ENCODE results near the gene DPCD. TPM values are rescaled to one million over a fixed set of nuclear protein-coding genes. Genes with fewer than 3 reads are reported as not detected.

Gene DPCD
- total and polyA plus RNA-seq, 2 of the 8 experiments (the other 6 are each of a cell fraction or from before 2014, with no cell fraction given) = 21.2 to 31.4 TPM

DNA sequence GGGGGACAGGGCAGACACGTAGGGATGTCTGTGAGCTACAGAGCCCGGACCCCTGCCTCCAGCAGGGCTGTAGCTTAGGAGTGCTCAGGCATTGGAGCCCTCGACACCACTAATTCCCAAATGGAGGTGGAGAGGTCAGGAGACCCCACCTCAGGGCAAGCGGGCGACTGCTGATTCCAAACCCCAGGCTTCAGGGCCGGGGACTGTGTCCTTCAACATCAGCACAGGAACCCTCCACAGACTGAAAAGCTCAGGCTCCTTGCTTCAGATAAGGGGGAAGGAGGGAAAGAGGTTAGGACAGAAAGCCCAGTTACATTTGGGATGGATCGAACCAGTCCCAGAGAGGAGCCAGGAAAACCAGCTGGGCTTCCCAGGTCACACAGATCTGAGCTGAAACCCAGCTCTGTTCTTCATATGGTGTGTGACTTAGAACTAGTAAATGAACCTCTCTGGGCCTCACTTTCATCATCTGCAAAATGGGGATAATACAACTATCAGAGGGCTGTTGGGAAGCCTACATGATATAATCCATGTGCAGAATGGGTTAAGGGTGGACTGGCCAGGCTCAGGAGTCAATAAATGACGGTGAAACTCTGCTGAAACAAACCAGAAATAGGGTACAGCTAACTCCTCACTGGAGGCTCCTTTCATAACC, 16.7 kb upstream of the DPCD start:
- no peak overlapping the region for H3K27ac ChIP-seq (ENCODE audit: low read depth, low read length)
- H2BK12ac ChIP-seq (ENCODE audit: low read depth, low read length) = peak overlapping the region; percentile 55; the same call in 1 of the 2 replicates
- no peak for DNase-seq (ENCODE audit: low read depth in 1 of 2, low spot score in 2 of 2)
- WGBS, 2 experiments (ENCODE audit: extremely low coverage in 1 of 2, insufficient coverage in 1 of 2, insufficient read length in 1 of 2, insufficient replicate concordance in 2 of 2, low coverage in 1 of 2, low lambda C conversion rate in 2 of 2, missing lambda C conversion rate in 1 of 2) = 76% methylated on average over 7 of the region's 8 CpGs; no CpG with 5 or more reads in 1 of the 2 experiments
- H3K36me3 ChIP-seq (ENCODE audit: control insufficient read depth in 2 of 4, insufficient read depth in 4 of 4, low read length in 3 of 4) = no peaks in the 10 kb centered on the region
- H2AFZ ChIP-seq (ENCODE audit: low read length) = no peak overlapping the region
- TF ChIP-seq POLR2AphosphoS5 (IDR thresholded peaks at IDR 0.05; ENCODE audit: low read depth, low read length) (peak; percentile 10; the same call in 1 of the 2 replicates), EP300 (IDR thresholded peaks at IDR 0.05; ENCODE audit: borderline replicate concordance in 1 of 2, low read depth in 2 of 2, low read length in 2 of 2) (no peak)
- ChIA-PET POLR2A (ENCODE audit: partially characterized antibody) (interaction anchor here (0.7 to 3.6 kb wide), 10 partner anchors 7 to 357 kb away, joined by 3 to 12 read pairs (median 5); partner anchors contain the start of genes DPCD and POLL), CTCF (ENCODE audit: partially characterized antibody) (interaction anchor here (0.7 to 5.9 kb wide), 49 partner anchors 10 to 830 kb away, joined by 3 to 65 read pairs (median 5); partner anchors contain the start of genes DPCD, LBX1, NPM3 and POLL)
- H4K91ac ChIP-seq (replicated peaks; ENCODE audit: insufficient read length, low read length) = no peak overlapping the region
- H2AK5ac ChIP-seq (ENCODE audit: low read depth, low read length) = no peak overlapping the region
- H4K8ac ChIP-seq (ENCODE audit: extremely low read depth, insufficient read depth, low read length) = no peak overlapping the region
- no peak overlapping the region for H3K14ac ChIP-seq (ENCODE audit: insufficient read length)
- H2BK5ac ChIP-seq (ENCODE audit: low read depth, low read length) = no peak overlapping the region
- H3K56ac ChIP-seq (replicated peaks; ENCODE audit: insufficient read length, low read depth, low read length) = no peak overlapping the region
- H3K4me3 ChIP-seq (ENCODE audit: extremely low read depth in 1 of 4, insufficient read depth in 2 of 4, low read depth in 3 of 4, low read length in 4 of 4) = peak overlapping the region in 1 of 4 experiments; percentile 72; a peak in 1 of 8 replicates
- H3K9ac ChIP-seq (replicated peaks in 1 of 4; ENCODE audit: extremely low read depth in 1 of 4, low read depth in 3 of 4, low read length in 3 of 4) = no peak overlapping the region
- peaks cover 14% of the 10 kb centered on the region for H3K23me2 ChIP-seq (ENCODE audit: low read depth, low read length)
- no peaks in the 10 kb centered on the region for H3K9me3 ChIP-seq (ENCODE audit: insufficient read depth in 2 of 2, low read depth in 1 of 2, low read length in 1 of 2)
- peaks cover 7 to 67% (median 51%) of the 10 kb centered on the region in 4 experiments for H3K27me3 ChIP-seq (replicated peaks in 1 of 4; ENCODE audit: control insufficient read depth in 3 of 4, extremely low read depth in 1 of 4, insufficient read depth in 3 of 4, low read length in 3 of 4)
- peak overlapping the region; percentile 46; the same call in 1 of the 2 replicates for H2BK15ac ChIP-seq (ENCODE audit: low read length)
- H4K5ac ChIP-seq (ENCODE audit: insufficient read length, low read depth, low read length) = no peak overlapping the region
- no peaks in the 10 kb centered on the region for H3K79me2 ChIP-seq (ENCODE audit: control insufficient read depth in 1 of 2, insufficient read depth in 2 of 2, low read length in 2 of 2)
- no peak overlapping the region for H2BK20ac ChIP-seq (ENCODE audit: low read length)
- peak overlapping the region in 1 of 2 experiments; percentile 71; a peak in 2 of 4 replicates for H3K4me2 ChIP-seq (ENCODE audit: insufficient read depth in 1 of 2, low read depth in 2 of 2, low read length in 2 of 2)
- H3K23ac ChIP-seq (ENCODE audit: insufficient read length) = no peak overlapping the region
- H3K4ac ChIP-seq (replicated peaks; ENCODE audit: insufficient read length, low read depth, low read length) = no peak overlapping the region
- H4K20me1 ChIP-seq (replicated peaks in 1 of 2; ENCODE audit: control insufficient read depth in 1 of 2, insufficient read depth in 2 of 2, low read length in 2 of 2) = peaks cover 0 to 6% of the 10 kb centered on the region in 2 experiments
- H2BK120ac ChIP-seq (replicated peaks; ENCODE audit: low read depth, low read length) = no peak overlapping the region
- H3K4me1 ChIP-seq (replicated peaks in 1 of 4; ENCODE audit: control insufficient read depth in 3 of 4, insufficient read depth in 4 of 4, low read length in 3 of 4) = peaks cover 0 to 20% (median 9%) of the 10 kb centered on the region in 4 experiments; a peak in 5 of 7 replicates
- no peaks in the 10 kb centered on the region for H3K79me1 ChIP-seq (ENCODE audit: low read depth, low read length)
- no peak for FAIRE-seq
- H3K18ac ChIP-seq (ENCODE audit: extremely low read depth, low read length) = no peak overlapping the region; the same call in 1 of the 2 replicates

Measured in H1 (cell line).